Activated T-helper 1 cell treated with Interleukin-2 at 50 U/mL for 16 hours (primary cell): ENCODE results near the gene SLC24A3.
"Not testable (repeated sequence)": the region's sequence is repeated elsewhere in the genome, so short reads cannot be mapped to it uniquely, and the experiment has no call there.

ENCODE experiments used
- DNase-seq: peaks from one replicate; pipeline ENCODE4 v3.0.0-alpha.2; 2020; ENCODE audit warnings: low read depth

The SLC24A3 gene

GRCh38 chr20:19631410-19631809 is 419.0 kb downstream of the SLC24A3 start:
- no peak for DNase-seq

- no peak for DNase-seq
These were observed 421.5 kb downstream of the SLC24A3 start for GRCh38 chr20:19633985-19634384.

GRCh38 chr20:19639471-19640045 is 427.1 kb downstream of the SLC24A3 start:
- DNase-seq: not testable (repeated sequence)

GRCh38 chr20:19642860-19643259 is 430.4 kb downstream of the SLC24A3 start:
- DNase-seq: no peak

GRCh38 chr20:19644085-19644484 is 431.6 kb downstream of the SLC24A3 start:
- DNase-seq: no peak

GRCh38 chr20:19646963-19647362 is 434.5 kb downstream of the SLC24A3 start:
- DNase-seq: no peak

GRCh38 chr20:19648024-19648423 is 435.6 kb downstream of the SLC24A3 start:
- no peak for DNase-seq

- no peak for DNase-seq
These were observed 436.6 kb downstream of the SLC24A3 start for GRCh38 chr20:19649041-19649440.

GRCh38 chr20:19652591-19653026 is 440.2 kb downstream of the SLC24A3 start:
- DNase-seq: no peak

GRCh38 chr20:19653327-19653726 is 440.9 kb downstream of the SLC24A3 start:
- DNase-seq: no peak

- no peak for DNase-seq
These were observed 442.5 kb downstream of the SLC24A3 start for GRCh38 chr20:19654921-19655320.

GRCh38 chr20:19658137-19658536 is 445.7 kb downstream of the SLC24A3 start:
- DNase-seq: no peak

GRCh38 chr20:19659448-19659847 is 447.0 kb downstream of the SLC24A3 start:
- no peak for DNase-seq

GRCh38 chr20:19660808-19661378 is 448.5 kb downstream of the SLC24A3 start:
- DNase-seq: no peak

GRCh38 chr20:19661717-19662636 is 449.5 kb downstream of the SLC24A3 start:
- DNase-seq: no peak

- DNase-seq: no peak
These were observed 450.2 kb downstream of the SLC24A3 start for GRCh38 chr20:19662637-19662995.

GRCh38 chr20:19668418-19668817 is 456.0 kb downstream of the SLC24A3 start:
- DNase-seq: no peak

GRCh38 chr20:19670829-19671228 is 458.4 kb downstream of the SLC24A3 start:
- no peak for DNase-seq

GRCh38 chr20:19671374-19671773 is 458.9 kb downstream of the SLC24A3 start:
- no peak for DNase-seq

- no peak for DNase-seq
These were observed 460.1 kb downstream of the SLC24A3 start for GRCh38 chr20:19672498-19672897.

GRCh38 chr20:19673575-19673974 is 461.1 kb downstream of the SLC24A3 start:
- no peak for DNase-seq

GRCh38 chr20:19676202-19676601 is 463.8 kb downstream of the SLC24A3 start:
- DNase-seq: no peak

GRCh38 chr20:19677336-19677735 is 464.9 kb downstream of the SLC24A3 start:
- no peak for DNase-seq
